ENCODE data around the gene ALPL.

Gene ALPL

DNA sequence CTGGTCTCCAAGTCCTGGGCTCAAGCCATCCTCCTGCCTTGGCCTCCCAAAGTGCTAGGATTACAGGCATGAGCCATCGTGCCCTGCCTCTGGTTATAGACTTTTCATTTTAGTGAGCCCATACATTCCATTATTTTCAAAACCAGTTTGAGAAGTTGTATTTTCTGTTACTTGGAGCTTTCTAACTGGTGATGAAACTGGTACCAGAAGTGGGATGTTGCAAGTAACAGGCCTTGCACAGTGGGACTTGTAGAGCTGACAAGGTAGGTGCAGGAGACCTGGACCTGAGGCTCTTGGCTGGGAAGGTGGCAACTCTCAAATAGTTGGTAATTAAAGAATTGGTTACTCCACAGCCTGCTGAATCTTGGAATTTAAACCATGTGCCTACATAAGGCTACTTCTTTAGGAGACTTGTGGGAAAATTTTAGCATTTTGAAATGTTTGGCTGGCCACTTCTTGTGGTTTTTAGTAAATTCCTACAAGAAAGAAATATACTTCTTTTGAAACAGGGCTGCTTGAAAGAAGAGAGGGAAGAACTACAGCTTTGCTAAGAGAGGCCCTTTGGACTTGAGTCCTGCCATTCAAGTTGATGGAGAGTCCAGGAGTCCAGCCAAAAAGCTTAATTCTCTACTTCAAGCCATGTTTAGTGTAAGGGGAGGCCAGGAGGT is 9.8 kb upstream of the ALPL start:
- TF ChIP-seq, protein P1, sequence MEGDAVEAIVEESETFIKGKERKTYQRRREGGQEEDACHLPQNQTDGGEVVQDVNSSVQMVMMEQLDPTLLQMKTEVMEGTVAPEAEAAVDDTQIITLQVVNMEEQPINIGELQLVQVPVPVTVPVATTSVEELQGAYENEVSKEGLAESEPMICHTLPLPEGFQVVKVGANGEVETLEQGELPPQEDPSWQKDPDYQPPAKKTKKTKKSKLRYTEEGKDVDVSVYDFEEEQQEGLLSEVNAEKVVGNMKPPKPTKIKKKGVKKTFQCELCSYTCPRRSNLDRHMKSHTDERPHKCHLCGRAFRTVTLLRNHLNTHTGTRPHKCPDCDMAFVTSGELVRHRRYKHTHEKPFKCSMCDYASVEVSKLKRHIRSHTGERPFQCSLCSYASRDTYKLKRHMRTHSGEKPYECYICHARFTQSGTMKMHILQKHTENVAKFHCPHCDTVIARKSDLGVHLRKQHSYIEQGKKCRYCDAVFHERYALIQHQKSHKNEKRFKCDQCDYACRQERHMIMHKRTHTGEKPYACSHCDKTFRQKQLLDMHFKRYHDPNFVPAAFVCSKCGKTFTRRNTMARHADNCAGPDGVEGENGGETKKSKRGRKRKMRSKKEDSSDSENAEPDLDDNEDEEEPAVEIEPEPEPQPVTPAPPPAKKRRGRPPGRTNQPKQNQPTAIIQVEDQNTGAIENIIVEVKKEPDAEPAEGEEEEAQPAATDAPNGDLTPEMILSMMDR (IDR thresholded peaks at IDR 0.05): no peak

DNA sequence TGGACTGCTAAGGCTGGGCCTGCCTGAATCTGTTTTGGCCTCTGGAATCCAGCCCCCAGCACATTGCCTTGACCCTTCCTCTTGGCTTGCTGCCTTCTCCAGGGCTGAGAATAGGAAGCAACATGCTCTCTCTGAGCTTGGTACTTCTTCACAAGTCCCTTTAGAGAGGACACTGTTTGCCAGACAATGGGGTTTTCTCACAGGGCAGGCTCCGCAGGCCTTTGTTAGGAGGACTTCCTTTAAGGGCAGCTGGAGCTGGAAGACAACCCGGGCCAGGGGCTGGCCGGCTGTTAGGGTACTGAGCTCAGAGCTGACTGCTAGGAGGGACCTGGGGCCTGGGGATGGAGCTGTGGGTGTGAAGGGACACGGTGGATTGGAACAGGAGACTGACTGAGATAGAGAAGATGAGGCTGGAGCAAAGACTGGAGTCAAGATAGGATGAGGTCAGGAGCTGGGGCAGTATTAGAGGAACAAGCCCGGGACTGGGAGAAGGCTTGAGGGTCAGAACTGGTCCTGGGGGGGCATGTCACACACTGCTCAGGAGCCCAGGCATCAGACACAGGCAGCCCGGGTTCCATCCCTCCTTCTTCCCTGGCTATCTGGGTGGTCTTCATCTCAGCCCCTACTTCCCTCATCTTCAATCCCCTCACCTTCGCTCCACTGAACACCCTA is 5.4 kb upstream of the ALPL start:
- TF ChIP-seq, protein P1 (IDR thresholded peaks at IDR 0.05): no peak

DNA sequence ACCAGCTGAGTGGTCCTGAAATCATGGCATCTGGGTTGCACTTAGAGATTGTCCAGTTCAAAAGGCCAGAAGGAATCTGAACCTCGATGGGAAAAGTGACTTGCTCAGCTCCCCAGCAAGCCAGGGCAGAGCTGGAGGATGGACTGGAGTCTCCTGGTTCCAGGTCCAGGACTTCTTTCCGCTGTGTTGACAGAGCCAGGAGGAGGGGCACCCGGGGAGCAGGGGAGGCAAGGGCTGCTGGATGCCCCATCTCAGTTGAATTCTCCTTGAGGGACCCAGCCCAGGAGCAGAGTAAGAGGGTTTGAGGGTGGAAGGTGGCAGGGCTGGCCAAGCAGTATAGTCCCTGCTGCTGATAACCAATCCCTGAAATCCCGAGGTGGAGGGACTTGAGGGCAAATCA is 2.4 kb upstream of the ALPL start:
- TF ChIP-seq, protein P1 (IDR thresholded peaks at IDR 0.05): no peak

DNA sequence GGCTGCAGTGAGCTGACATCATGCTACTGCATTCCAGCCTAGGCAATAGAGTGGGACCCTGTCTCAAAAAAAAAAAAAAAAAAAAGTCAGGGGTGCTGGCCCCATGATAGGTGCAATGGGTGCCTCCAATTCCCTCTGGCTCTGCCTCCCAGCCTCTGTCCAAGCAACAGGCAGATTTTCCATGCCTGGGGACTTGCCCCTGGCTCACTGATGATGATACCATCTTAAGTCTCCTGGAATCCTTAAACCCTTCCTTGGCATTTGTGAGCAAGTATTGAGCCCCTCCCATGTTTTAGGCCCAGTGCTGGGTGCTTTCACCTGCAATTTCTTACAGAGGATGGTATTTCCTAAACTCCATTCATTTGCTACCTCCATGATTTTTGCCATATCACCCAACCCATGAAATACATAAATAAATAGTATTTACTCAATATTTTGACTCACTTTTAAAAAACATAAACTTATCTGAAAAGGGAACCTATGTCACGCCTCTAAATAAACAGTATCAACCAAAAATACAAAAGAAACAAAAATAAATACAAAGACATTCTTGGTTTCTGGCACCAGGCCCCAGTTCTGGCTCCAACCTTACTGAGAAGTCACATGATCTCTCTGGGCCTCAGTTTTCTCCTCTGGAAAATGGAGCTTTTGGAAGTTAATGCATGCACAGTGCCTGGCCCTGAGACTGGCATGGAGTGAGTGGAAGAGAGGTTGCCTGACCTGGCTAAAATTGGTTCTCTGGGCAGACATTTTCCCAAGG is 1.5 kb upstream of the ALPL start:
- TF ChIP-seq, protein P1 (IDR thresholded peaks at IDR 0.05): no peak

DNA sequence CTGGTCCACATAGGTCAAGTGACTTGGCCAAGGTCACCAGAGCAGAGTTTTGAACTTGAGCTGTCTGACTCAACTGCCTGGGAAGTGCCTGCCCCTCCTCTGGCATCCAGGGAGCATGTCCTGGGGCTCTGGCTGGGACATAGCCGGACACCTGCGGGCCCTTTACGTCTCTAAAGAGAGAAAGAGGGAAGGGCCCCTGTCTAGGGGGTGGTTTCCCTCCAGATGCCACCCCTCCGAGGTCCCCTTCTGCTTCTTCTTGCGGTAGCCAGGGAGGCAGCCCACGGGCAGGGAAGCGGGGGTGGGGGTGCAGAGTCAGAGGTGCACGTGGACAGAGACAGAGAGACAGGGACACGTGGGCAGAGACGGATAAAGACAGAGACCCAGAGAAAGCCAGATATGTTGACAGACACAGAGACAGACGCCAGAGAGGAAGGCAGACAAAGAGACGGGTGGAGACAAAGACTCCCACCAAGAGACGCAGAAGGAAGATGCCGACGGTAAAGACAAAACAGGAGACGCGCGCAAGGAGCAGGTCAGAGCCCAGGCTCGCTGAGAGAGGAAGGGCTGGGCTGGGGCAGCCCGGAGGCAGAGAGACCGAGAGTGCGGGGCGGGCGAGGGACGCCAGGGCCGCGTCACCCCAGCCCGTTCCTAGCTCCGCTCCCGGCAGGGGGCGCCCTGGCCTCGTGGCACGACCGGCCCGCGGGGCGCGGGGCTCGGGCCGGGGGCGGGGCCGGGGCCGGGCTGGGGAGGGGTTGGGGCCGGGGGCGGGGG is 458 bp upstream of the ALPL start:
- TF ChIP-seq, protein P1 (IDR thresholded peaks at IDR 0.05): peak; percentile 48

DNA sequence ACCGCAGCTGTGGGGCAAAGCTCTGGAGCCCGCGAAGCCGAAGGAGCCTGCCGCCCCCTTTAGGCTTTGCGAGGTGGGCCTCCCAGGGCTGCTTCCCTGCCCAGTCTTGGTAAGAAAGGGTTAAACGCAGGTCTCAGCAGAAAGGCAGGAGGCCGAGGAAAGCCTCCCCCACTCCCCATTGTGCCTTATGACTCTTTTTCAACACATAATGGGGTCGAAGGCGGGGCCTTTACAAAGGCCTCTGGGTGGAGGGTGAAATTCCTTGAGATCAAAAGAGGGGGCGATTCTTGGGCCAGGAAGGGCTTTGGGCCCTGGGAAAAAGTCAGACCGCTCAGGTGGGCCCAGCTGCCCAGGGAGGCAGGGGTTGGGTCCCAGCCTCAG is 880 bp downstream of the ALPL start:
- TF ChIP-seq, protein P1 (IDR thresholded peaks at IDR 0.05): no peak

DNA sequence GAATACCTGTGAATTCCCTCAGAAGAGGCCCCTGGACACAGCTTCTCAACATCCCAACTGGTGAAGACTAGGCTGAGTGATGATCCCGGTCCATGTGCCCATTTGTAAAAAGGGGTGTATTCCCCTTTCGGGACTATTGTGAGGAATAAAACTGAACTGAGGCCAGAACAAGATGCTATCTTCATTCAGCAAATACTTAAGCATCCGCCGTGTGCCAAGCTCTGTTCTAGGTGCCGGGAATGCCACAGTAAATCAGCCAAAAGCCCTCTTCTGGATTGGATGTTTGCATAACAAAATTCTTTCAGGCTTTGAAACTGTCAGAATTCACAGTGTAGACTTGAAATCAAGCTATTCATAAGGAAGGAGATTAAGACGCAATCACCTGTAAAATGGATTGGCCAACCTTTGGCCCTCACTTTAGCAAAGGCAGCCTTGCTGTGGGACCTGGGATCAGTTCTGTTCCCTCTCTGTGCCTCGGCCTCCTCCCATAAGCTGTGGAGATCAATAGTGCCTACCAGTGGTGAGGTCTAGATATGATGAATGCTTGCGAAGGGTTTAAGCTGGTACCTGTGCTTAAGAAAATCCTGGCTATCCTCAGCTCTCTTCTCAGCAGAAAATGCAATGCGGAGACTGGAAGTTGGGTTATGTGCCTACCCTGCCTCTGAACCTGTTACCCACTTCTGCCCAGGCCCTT is 1.8 kb downstream of the ALPL start:
- TF ChIP-seq, protein P1 (IDR thresholded peaks at IDR 0.05): peak; percentile 13; the same call in 1 of the 2 replicates

Data from LNCAP (cell line).